Psoas muscle (tissue), 8 donors: ENCODE results near the gene SLC8A3. TPM values are rescaled to one million over a fixed set of nuclear protein-coding genes. Genes with fewer than 3 reads are reported as not detected.

Source experiments
- ATAC-seq, 4 donors: fragments of 200-7000 bp; cut with Tn5 transposase; one replicate each; pipeline ENCODE4 v1.9.1; 2020; ENCODE audit warnings: moderate library complexity in 3 of 4, mild to moderate bottlenecking in 2 of 4
- DNase-seq, 2 donors: peaks; one replicate each; pipeline ENCODE4 v3.0.0-alpha.2; 2020
- H3K27ac ChIP-seq: fragments of 200-600 bp; one replicate; pipeline ENCODE4 v1.8.0; 2022
- H3K27me3 ChIP-seq, 3 donors: fragments of 200-600 bp in 1 of 3; one replicate each; pipeline versions ENCODE4 v1.6.1 to v1.8.0; 2013 to 2022; ENCODE audit warnings: low read length in 2 of 3, mild to moderate bottlenecking in 2 of 3, moderate library complexity in 1 of 3; ENCODE audit not compliant: insufficient read depth in 3 of 3
- H3K36me3 ChIP-seq, 2 donors: fragments of 200-600 bp in 1 of 2; one replicate each; pipeline versions ENCODE4 v1.6.1 to v1.8.0; 2013 to 2022; ENCODE audit warnings: low read depth in 1 of 2, mild to moderate bottlenecking in 1 of 2, moderate library complexity in 1 of 2; ENCODE audit not compliant: insufficient read depth in 1 of 2
- H3K4me1 ChIP-seq: fragments of 200-600 bp; one replicate; pipeline ENCODE4 v1.8.0; 2022
- H3K4me3 ChIP-seq: fragments of 200-600 bp; one replicate; pipeline ENCODE4 v1.8.0; 2022; ENCODE audit warnings: mild to moderate bottlenecking
- H3K9me3 ChIP-seq: fragments of 200-600 bp; one replicate; pipeline ENCODE4 v1.8.0; 2022
- WGBS, 3 donors: extraction: QIAGEN DNeasy Blood & Tissue Kit; methylation state at CpG; one replicate each; pipeline versions ENCODE4 v1.1.6 to v1.1.7; 2013; 5-methylcytosine and 5-hydroxymethylcytosine counted together
- intact Hi-C, 2 donors: fragments of 100-400 bp; cut with DNase I; formaldehyde crosslinking; loops; one replicate each; pipeline versions ENCODE4 v1.11.0 to v1.14.2; 2022
- polyA plus RNA-seq, 3 donors: library from polyadenylated mRNA; stranded (reverse); fragments of 200-250 nt; gene quantifications; one replicate each; pipeline ENCODE4 v1.2.3, GENCODE V29; 2013
- total RNA-seq, 4 donors: library from RNA; stranded (reverse); fragmentation: NEBNext Ultra II Directional in 2 of 4; extraction: Animal tissue kit (Norgen Biotek cat#: 25700) in 2 of 4; gene quantifications; one replicate each; pipeline versions ENCODE4 v1.2.1 to v1.2.4, GENCODE V29; 2021 to 2023
- TF ChIP-seq, protein P1 (sequence below): fragments of 200-600 bp; IDR thresholded peaks from one replicate; pipeline ENCODE4 v1.8.0; 2022; ENCODE audit warnings: antibody characterized with exemption
- donor health status: healthy with polysubstance abuse.
- donor health status: DM: no; HTN: no; CAD: no; lungs with moderate emphysema.
- donor health status: Bipolar disorder and iron deficiency.
- donor health status: healthy.
- donor health status: DM: yes; HTN: yes; CAD: no.
- donor health status: DM: no; HTN: no; CAD: no.
- donor health status: DM: no; HTN: no; CAD: no.
- donor health status: DM: yes; HTN: yes; CAD: no.

SLC8A3 gene
- total and polyA plus RNA-seq, 7 donors, result 10.8 to 53.6 (median 20.8) TPM

GRCh38 chr14:70137788-70138187 is 51.0 kb downstream of the SLC8A3 start:
- no peak overlapping the region for H3K27ac ChIP-seq
- intact Hi-C loops, result no loop called here
- H3K36me3 ChIP-seq, result peaks cover 0 to 16% of the 10 kb centered on the region in 2 donors
- H3K4me3 ChIP-seq, result no peak overlapping the region
- TF ChIP-seq, protein P1, sequence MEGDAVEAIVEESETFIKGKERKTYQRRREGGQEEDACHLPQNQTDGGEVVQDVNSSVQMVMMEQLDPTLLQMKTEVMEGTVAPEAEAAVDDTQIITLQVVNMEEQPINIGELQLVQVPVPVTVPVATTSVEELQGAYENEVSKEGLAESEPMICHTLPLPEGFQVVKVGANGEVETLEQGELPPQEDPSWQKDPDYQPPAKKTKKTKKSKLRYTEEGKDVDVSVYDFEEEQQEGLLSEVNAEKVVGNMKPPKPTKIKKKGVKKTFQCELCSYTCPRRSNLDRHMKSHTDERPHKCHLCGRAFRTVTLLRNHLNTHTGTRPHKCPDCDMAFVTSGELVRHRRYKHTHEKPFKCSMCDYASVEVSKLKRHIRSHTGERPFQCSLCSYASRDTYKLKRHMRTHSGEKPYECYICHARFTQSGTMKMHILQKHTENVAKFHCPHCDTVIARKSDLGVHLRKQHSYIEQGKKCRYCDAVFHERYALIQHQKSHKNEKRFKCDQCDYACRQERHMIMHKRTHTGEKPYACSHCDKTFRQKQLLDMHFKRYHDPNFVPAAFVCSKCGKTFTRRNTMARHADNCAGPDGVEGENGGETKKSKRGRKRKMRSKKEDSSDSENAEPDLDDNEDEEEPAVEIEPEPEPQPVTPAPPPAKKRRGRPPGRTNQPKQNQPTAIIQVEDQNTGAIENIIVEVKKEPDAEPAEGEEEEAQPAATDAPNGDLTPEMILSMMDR, result no peak
- no peaks in the 10 kb centered on the region for H3K4me1 ChIP-seq
- no peaks in the 10 kb centered on the region for H3K9me3 ChIP-seq
- ATAC-seq (peak in 1 of 4 donors; percentile 6), DNase-seq (no peak)
- H3K27me3 ChIP-seq, result no peaks in the 10 kb centered on the region
- WGBS, 3 donors, result 74 to 78% (median 75%) methylated on average over 3 of the region's 3 CpGs

GRCh38 chr14:70133461-70133860 is 55.3 kb downstream of the SLC8A3 start:
- Histone ChIP-seq H3K36me3 (peaks cover 2 to 11% of the 10 kb centered on the region in 2 donors), H3K4me1 (no peaks in the 10 kb centered on the region), H3K9me3 (no peaks in the 10 kb centered on the region), H3K4me3 (no peak overlapping the region), H3K27ac (no peak overlapping the region), H3K27me3 (no peaks in the 10 kb centered on the region)
- DNase-seq, result no peak
- WGBS, 3 donors, result 75 to 84% (median 78%) methylated on average over 2 of the region's 2 CpGs
- no peak for ATAC-seq
- TF ChIP-seq, protein P1, result no peak
- intact Hi-C loops, result no loop called here

- H3K4me1 ChIP-seq, result no peaks in the 10 kb centered on the region
- H3K27me3 ChIP-seq, result no peaks in the 10 kb centered on the region
- ATAC-seq (no peak), DNase-seq (no peak)
- 69 to 85% (median 82%) methylated on average over 1 of the region's 1 CpG for WGBS, 3 donors
- H3K27ac ChIP-seq, result no peak overlapping the region
- H3K36me3 ChIP-seq, result peaks cover 5 to 11% of the 10 kb centered on the region in 2 donors
- no peak overlapping the region for H3K4me3 ChIP-seq
- no peaks in the 10 kb centered on the region for H3K9me3 ChIP-seq
- TF ChIP-seq, protein P1, result no peak
- intact Hi-C loops, result no loop called here
These were observed 58.3 kb downstream of the SLC8A3 start for GRCh38 chr14:70130482-70130881.

- Histone ChIP-seq H3K4me1 (no peaks in the 10 kb centered on the region), H3K9me3 (no peaks in the 10 kb centered on the region), H3K27me3 (no peaks in the 10 kb centered on the region), H3K4me3 (no peak overlapping the region), H3K27ac (no peak overlapping the region), H3K36me3 (peaks cover 3 to 11% of the 10 kb centered on the region in 2 donors)
- TF ChIP-seq, protein P1, result no peak
- ATAC-seq (no peak), DNase-seq (no peak)
- intact Hi-C loops, result no loop called here
- 87 to 93% (median 92%) methylated on average over 7 of the region's 7 CpGs for WGBS, 3 donors
These were observed 61.6 kb downstream of the SLC8A3 start for GRCh38 chr14:70127186-70127585.

- WGBS, 3 donors, result 71 to 79% (median 72%) methylated on average over 2 of the region's 2 CpGs
- ATAC-seq (peak in 3 of 4 donors; percentile 56 to 72 (median 61)), DNase-seq (no peak)
- Histone ChIP-seq H3K9me3 (no peaks in the 10 kb centered on the region), H3K36me3 (peaks cover 0 to 5% of the 10 kb centered on the region in 2 donors), H3K27ac (no peak overlapping the region), H3K4me1 (peaks cover 16% of the 10 kb centered on the region), H3K4me3 (no peak overlapping the region), H3K27me3 (no peaks in the 10 kb centered on the region)
- TF ChIP-seq, protein P1, result no peak
- intact Hi-C loops, result no loop called here
These were observed 65.0 kb downstream of the SLC8A3 start for GRCh38 chr14:70123796-70124195.
